ENCODE results near the gene NRIP1. TPM values are rescaled to one million over a fixed set of nuclear protein-coding genes. Genes with fewer than 3 reads are reported as not detected.

NRIP1 gene
- polyA plus RNA-seq, 1 donor = 56.8 TPM

GRCh38 chr21:15005391-15005790, 59.4 kb downstream of the NRIP1 start:
- no peak for DNase-seq

- no peak for DNase-seq
Observed at GRCh38 chr21:15004721-15005370, 60.0 kb downstream of the NRIP1 start.

- peak; percentile 11 for DNase-seq
Observed at GRCh38 chr21:15003463-15004135, 61.2 kb downstream of the NRIP1 start.

- DNase-seq = no peak
Observed at GRCh38 chr21:15001857-15002606, 62.8 kb downstream of the NRIP1 start.

- DNase-seq = no peak
Observed at GRCh38 chr21:15001113-15001512, 63.7 kb downstream of the NRIP1 start.

GRCh38 chr21:15000081-15000480, 64.7 kb downstream of the NRIP1 start:
- DNase-seq = no peak

- no peak for DNase-seq
Observed at GRCh38 chr21:14998784-14999183, 66.0 kb downstream of the NRIP1 start.

GRCh38 chr21:14998336-14998735, 66.5 kb downstream of the NRIP1 start:
- DNase-seq = no peak

- DNase-seq = peak; percentile 16
Observed at GRCh38 chr21:14995695-14996490, 68.9 kb downstream of the NRIP1 start.

GRCh38 chr21:14995226-14995625, 69.6 kb downstream of the NRIP1 start:
- DNase-seq = no peak

GRCh38 chr21:14993115-14993514, 71.7 kb downstream of the NRIP1 start:
- no peak for DNase-seq

- DNase-seq = no peak
Observed at GRCh38 chr21:14991957-14992356, 72.8 kb downstream of the NRIP1 start.

- DNase-seq = peak; percentile 54
Observed at GRCh38 chr21:14989359-14989758, 75.4 kb downstream of the NRIP1 start.

- DNase-seq = no peak
Observed at GRCh38 chr21:14988760-14989159, 76.0 kb downstream of the NRIP1 start.

GRCh38 chr21:14987370-14988170, 77.2 kb downstream of the NRIP1 start:
- DNase-seq = no peak

GRCh38 chr21:14985306-14985705, 79.5 kb downstream of the NRIP1 start:
- DNase-seq = no peak

GRCh38 chr21:14982336-14982735, 82.5 kb downstream of the NRIP1 start:
- no peak for DNase-seq

GRCh38 chr21:14981246-14981645, 83.6 kb downstream of the NRIP1 start:
- no peak for DNase-seq

- DNase-seq = no peak
Observed at GRCh38 chr21:14979264-14979663, 85.5 kb downstream of the NRIP1 start.

- DNase-seq = no peak
Observed at GRCh38 chr21:14977814-14978213, 87.0 kb downstream of the NRIP1 start.

GRCh38 chr21:14975136-14975919, 89.5 kb downstream of the NRIP1 start:
- DNase-seq = no peak
